Stimulated activated naive CD8-positive, alpha-beta T cell treated with anti-CD3 and anti-CD28 coated beads, Interleukin-15, amount 100 ng/mL, for 72 hours (primary cell): ENCODE measurements around the gene ASTN2.

Source experiments
- ATAC-seq: fragments of 150-1000 bp; cut with Tn5 transposase; 2 replicates; pipeline ENCODE4 v1.10.0; 2021; ENCODE audit warnings: mild to moderate bottlenecking, moderate library complexity
- DNase-seq, 2 donors: peaks; one replicate each; pipeline ENCODE4 v3.0.0; 2021 to 2022
- H3K27ac Mint-ChIP-seq, 2 donors: one replicate each; pipeline ENCODE4 v1.8.0; 2022; ENCODE audit warnings: mild to moderate bottlenecking in 2 of 2, mixed read lengths in 2 of 2, moderate library complexity in 2 of 2
- H3K27me3 Mint-ChIP-seq: one replicate; pipeline ENCODE4 v1.8.0; 2022; ENCODE audit warnings: mixed read lengths
- H3K4me1 Mint-ChIP-seq: one replicate; pipeline ENCODE4 v1.8.0; 2022; ENCODE audit warnings: mild to moderate bottlenecking, mixed read lengths
- H3K4me3 Mint-ChIP-seq, 2 donors: one replicate each; pipeline ENCODE4 v1.8.0; 2022; ENCODE audit warnings: mild to moderate bottlenecking in 2 of 2, mixed read lengths in 2 of 2, moderate library complexity in 1 of 2
- H3K9me3 Mint-ChIP-seq, 2 donors: one replicate each; pipeline ENCODE4 v1.8.0; 2022; ENCODE audit warnings: mixed read lengths in 2 of 2

ASTN2 gene

DNA sequence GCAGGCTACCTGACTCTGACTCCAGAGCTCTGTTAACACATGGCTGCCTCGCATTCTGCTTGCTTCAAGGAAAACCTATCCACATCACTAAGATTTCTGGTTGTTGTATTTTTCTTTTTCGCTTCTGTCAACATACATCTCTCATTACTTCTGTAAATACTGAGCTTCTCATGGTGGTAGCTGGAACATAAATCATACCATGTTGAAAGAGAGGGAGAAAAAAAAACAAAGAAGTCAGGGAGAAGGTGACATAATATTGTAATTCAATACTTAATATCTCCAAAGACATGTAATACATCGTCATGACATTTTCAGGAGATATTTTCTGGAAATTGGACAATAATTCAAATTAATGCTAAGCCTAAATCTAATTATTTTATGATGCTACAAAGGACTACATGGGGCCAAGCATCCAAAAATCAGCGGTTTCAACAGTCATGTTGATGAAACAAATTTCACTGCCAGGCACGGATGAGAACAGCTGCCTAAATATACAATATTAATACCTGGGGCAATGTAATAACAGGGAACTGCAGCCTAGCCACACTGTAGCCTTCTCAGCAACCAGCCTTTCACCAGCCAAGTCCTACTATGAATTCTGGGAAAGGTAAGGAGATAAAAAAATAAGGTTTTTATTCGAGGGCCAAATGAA, 395.8 kb downstream of the ASTN2 start:
- H3K27ac Mint-ChIP-seq = no peak overlapping the region
- DNase-seq (no peak), ATAC-seq (no peak)
- no peak overlapping the region for H3K4me3 Mint-ChIP-seq
- H3K9me3 Mint-ChIP-seq = peaks cover 10 to 13% of the 10 kb centered on the region in 2 donors
- H3K4me1 Mint-ChIP-seq = no peaks in the 10 kb centered on the region
- H3K27me3 Mint-ChIP-seq = no peaks in the 10 kb centered on the region

DNA sequence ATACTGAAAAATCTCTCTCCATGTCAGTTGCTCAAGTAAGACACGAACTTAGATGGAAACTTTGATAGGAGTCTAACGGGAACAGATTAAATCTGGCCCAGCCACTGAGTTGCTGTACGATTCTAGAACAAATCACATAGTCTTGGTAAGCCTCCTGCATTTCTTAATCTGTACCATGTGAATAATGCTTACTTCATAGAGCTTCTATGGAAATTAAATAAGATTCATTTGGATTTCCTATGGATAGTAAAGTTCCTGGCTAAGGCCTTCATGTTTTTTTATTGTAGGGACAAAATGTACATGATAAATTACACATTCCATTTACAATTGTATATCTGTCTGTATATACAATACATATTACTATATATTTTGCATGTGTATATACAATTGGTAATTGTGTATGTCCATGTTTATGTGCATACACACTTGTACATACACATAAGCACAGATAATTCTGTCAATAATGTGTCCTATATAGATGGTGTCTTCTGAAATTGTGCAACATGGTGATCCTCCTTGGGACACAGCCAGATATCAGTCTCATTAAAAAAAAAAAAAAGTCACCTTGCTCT, 397.4 kb downstream of the ASTN2 start:
- no peak for ATAC-seq
- Mint-ChIP-seq H3K27ac (no peak overlapping the region), H3K27me3 (no peaks in the 10 kb centered on the region)

DNA sequence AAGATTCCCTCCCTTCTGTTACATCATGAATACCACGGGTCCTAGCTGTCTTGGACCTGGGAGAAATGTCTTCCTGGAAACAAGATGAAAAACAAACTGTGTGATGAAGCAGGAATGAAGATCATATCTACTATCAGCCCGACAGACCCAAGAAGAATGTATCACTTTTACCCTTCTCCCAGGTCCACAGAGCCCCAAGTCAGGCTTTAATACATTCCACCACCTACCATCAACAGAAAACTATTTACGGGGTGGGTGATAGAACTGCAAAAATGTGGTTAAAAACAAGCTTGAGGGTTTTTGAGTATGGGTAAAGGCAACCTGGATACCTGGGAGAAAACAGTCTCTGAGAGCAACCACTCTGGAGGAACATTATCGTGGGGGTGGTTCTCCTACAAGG, 400.8 kb downstream of the ASTN2 start:
- Mint-ChIP-seq H3K9me3 (peaks cover 0 to 5% of the 10 kb centered on the region in 2 donors), H3K4me3 (no peak overlapping the region), H3K27ac (no peak overlapping the region), H3K4me1 (no peaks in the 10 kb centered on the region), H3K27me3 (no peaks in the 10 kb centered on the region)
- ATAC-seq (no peak), DNase-seq (no peak)

More for the DNA sequence above, 397.4 kb downstream of the ASTN2 start:
- no peak for DNase-seq
- H3K9me3 Mint-ChIP-seq = peaks cover 0 to 9% of the 10 kb centered on the region in 2 donors
- H3K4me3 Mint-ChIP-seq = no peak overlapping the region
- no peaks in the 10 kb centered on the region for H3K4me1 Mint-ChIP-seq

DNA sequence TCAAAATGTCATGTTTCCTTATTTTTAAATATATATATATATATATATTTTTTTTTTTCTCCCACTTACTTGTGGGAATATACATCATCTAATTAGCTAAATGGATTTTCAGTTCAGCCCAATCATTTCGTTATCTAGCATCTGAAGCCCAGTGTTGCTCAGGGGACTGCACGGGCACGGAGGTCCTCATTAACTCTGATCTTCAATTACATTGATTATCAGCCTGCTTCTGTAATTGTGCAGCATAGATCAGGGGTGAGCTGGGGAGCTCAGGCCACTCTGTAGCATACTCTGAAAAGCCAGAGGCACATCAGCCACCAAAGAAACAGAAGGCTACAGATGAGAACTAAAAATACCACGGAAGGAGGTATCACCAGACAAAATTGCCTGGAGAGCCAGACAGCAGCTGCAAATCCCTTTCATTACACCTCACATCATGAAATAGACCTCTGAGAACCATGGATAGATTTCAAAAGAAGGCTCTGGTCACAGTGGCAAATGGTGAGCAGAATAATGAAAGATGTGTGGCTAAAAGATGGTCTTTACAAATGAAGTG, 401.3 kb downstream of the ASTN2 start:
- H3K9me3 Mint-ChIP-seq = peaks cover 0 to 5% of the 10 kb centered on the region in 2 donors
- ATAC-seq = no peak
- no peak overlapping the region for H3K27ac Mint-ChIP-seq
- no peaks in the 10 kb centered on the region for H3K27me3 Mint-ChIP-seq
- H3K4me1 Mint-ChIP-seq = no peaks in the 10 kb centered on the region
- no peak overlapping the region for H3K4me3 Mint-ChIP-seq
- no peak for DNase-seq

DNA sequence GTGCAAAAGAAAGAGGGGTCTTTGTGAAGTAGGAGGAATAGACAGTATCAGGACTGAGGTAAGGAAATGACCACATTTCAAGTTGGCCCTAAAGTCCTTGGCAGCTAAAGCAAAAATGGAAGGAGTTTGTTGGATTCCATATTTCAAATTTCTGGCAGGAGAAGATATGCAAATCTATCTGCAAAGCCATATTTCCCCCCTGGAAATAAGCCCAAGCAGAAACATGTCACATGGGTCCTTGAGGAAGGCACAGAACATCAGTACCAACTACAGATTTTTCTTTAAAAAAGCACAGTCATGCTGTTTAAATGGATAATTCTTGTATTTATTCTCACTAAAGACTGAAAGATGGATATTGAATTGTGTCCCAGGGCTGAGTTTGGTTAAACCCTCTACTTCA, 404.8 kb downstream of the ASTN2 start:
- no peak for DNase-seq
- no peak for ATAC-seq
- no peaks in the 10 kb centered on the region for H3K4me1 Mint-ChIP-seq
- H3K4me3 Mint-ChIP-seq = no peak overlapping the region
- peaks cover 11 to 12% of the 10 kb centered on the region in 2 donors for H3K9me3 Mint-ChIP-seq
- no peak overlapping the region for H3K27ac Mint-ChIP-seq
- H3K27me3 Mint-ChIP-seq = no peaks in the 10 kb centered on the region

DNA sequence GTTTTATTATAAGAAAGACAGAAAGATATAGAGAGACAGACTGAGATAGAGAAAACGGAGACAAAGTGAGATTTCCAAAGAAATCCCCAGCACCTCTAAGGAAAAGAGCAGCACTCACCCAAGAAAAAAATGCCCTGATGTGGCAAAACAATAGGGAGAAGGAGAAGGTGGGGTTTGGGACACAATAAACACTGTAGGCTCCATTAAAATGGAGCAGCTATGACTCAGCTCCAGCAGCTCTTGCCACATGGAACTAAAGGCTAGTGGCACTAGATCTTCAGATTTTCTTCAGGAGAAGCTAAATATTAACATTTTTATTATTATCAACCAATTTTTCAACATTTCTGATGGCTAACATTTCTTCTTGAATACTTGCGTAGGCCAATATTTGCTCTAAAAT, 406.0 kb downstream of the ASTN2 start:
- no peak for DNase-seq
- Mint-ChIP-seq H3K27ac (no peak overlapping the region), H3K4me3 (no peak overlapping the region), H3K4me1 (no peaks in the 10 kb centered on the region), H3K27me3 (no peaks in the 10 kb centered on the region), H3K9me3 (peaks cover 11 to 12% of the 10 kb centered on the region in 2 donors)
- no peak for ATAC-seq

DNA sequence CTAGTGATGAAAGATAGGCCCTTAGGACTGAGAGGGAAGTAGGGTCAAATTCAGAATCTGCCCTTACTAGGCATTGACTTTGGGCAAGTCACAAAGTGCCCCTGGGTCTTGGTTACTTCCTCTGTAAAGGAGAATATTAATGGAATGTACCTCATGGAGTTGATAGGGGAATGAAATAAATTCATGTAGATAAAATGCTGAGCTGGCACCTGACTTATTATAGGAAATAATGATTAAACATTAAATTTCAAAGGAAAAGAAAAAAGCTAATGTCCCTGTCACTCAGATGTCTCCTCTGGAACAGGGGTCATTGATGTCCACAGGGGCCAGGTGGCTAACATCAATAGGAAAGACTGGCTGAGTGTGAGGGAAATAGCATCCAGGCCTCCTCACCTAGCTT, 406.4 kb downstream of the ASTN2 start:
- no peaks in the 10 kb centered on the region for H3K4me1 Mint-ChIP-seq
- DNase-seq (no peak), ATAC-seq (no peak)
- no peaks in the 10 kb centered on the region for H3K27me3 Mint-ChIP-seq
- H3K27ac Mint-ChIP-seq = no peak overlapping the region
- no peak overlapping the region for H3K4me3 Mint-ChIP-seq
- H3K9me3 Mint-ChIP-seq = peaks cover 11 to 12% of the 10 kb centered on the region in 2 donors

DNA sequence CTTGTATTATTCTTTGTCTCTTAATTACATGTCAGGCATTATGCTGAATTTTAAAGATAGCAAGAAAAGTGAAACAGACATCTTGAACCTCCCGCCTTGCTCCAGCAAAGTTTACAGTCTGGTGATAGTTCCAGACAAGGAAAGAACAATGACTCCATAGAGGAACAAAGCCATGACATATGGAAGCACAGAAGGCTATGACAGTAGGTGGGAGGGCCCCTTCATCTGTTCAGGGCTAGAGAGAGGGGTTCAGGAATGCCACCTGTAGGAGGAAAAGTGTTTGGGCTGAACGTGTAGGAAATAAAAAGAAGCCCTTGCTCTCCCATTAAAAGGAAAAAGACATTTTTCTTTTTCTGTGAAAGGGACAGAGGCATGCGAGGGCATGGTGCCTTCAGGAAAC, 412.2 kb downstream of the ASTN2 start:
- Mint-ChIP-seq H3K27me3 (no peaks in the 10 kb centered on the region), H3K9me3 (peaks cover 11 to 19% of the 10 kb centered on the region in 2 donors), H3K27ac (no peak overlapping the region), H3K4me3 (no peak overlapping the region), H3K4me1 (no peaks in the 10 kb centered on the region)
- DNase-seq (no peak), ATAC-seq (no peak)

DNA sequence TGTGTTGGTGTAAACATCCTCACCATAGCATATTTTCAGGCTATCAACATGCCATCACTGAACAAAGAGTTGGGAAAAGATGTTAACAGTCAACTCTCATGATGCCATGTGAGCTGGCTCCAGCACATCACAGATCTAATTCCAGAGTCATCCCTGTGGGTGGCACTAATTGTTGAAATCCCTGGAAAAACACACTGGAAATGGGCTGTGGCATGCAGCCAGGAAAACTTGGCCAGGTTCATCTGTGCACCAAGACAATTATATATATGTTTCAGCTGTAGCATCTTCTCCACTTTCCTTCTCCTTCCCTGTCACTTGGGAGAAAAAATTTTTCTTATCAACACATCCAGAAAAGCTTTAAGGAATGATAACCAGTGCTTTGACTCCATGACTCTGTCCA, 414.0 kb downstream of the ASTN2 start:
- no peak overlapping the region for H3K4me3 Mint-ChIP-seq
- no peaks in the 10 kb centered on the region for H3K4me1 Mint-ChIP-seq
- H3K9me3 Mint-ChIP-seq = peaks cover 7 to 11% of the 10 kb centered on the region in 2 donors
- no peaks in the 10 kb centered on the region for H3K27me3 Mint-ChIP-seq
- DNase-seq (no peak), ATAC-seq (no peak)
- H3K27ac Mint-ChIP-seq = no peak overlapping the region

DNA sequence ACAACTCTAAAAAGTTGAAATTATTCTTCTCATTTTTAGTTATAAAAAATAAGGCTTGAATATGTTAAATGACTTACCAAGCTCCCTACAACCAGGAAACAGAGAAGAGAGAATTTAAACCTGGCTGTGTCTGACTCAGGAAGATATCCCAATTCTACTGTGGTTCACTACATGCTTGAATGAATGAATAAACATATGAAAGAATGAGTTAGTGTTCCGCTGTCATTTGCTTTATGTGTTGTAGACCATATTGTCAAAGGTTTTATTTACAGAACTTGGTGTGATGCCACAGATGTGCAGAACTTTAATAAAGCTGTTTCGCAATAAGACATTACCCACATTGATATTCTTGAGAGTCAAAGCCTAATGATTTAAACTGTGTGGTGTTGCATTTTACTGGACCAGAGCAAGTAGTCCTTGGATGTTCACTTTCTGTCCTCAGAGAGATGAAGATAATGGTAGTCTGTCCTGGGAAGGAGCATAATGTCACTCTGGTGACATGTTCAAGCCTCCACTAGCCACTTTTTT, 414.6 kb downstream of the ASTN2 start:
- Mint-ChIP-seq H3K27me3 (no peaks in the 10 kb centered on the region), H3K4me1 (no peaks in the 10 kb centered on the region), H3K9me3 (peaks cover 5 to 7% of the 10 kb centered on the region in 2 donors), H3K27ac (no peak overlapping the region), H3K4me3 (no peak overlapping the region)
- no peak for ATAC-seq
- no peak for DNase-seq

DNA sequence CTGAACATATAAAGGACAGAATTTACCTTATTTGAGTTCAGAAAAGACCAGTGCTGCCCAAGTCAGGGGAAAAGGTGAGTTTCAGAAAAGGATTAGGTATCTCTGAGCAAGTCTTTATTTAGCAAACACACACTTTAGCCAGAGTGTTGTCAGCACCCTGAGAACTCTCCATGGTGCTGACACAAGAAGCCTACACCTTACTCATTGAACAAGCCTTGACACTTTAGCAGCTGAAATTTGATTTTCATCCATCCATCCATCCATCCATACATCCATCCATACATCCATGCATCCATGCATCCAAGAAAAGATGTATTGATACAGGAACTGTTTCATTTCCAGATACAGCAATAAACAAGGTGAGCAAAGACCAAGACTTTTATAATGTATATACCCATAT, 416.6 kb downstream of the ASTN2 start:
- no peak overlapping the region for H3K27ac Mint-ChIP-seq
- no peaks in the 10 kb centered on the region for H3K4me1 Mint-ChIP-seq
- no peak for DNase-seq
- H3K4me3 Mint-ChIP-seq = no peak overlapping the region
- no peak for ATAC-seq
- peaks cover 5 to 8% of the 10 kb centered on the region in 2 donors for H3K9me3 Mint-ChIP-seq
- H3K27me3 Mint-ChIP-seq = no peaks in the 10 kb centered on the region

DNA sequence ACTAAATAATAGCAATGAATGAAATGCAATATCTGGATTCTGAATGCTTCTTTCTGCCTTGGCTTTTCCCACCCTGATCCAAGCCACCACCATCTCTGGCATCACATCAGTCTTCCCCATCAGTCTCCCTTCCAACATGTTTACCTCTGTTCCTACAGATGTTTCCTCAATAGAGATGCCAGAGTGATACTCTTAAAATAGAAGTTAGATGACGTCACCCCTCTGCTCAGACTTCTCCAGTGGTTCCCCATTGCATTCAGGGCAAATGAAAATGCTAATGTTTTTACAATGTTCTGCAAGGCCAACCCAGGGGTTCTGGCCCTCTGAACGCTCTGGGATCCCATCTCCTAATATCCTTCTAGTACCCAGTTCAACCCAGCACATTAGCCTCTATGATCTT, 422.0 kb downstream of the ASTN2 start:
- ATAC-seq (no peak), DNase-seq (no peak)
- H3K9me3 Mint-ChIP-seq = peaks cover 0 to 15% of the 10 kb centered on the region in 2 donors
- H3K4me3 Mint-ChIP-seq = no peak overlapping the region
- no peaks in the 10 kb centered on the region for H3K4me1 Mint-ChIP-seq
- H3K27ac Mint-ChIP-seq = no peak overlapping the region
- no peaks in the 10 kb centered on the region for H3K27me3 Mint-ChIP-seq

DNA sequence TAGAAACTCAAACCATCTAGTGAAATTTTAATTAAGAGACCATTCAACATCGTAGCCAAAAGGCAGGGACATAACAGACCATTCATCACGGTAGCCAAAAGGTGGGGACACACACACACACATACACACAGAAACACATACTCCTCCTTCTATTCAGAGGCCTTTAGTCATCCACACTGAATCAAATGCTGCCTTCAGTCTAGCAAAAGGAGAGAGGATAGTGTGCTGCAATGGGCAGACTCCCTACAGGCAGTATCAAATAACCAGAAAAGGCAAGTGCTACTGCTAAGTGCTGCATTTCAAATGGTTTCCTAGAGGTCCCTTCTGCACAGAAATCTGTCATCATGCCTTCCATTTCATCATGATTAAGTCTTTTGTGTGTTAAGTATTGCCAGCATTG, 423.8 kb downstream of the ASTN2 start:
- H3K27me3 Mint-ChIP-seq = no peaks in the 10 kb centered on the region
- H3K27ac Mint-ChIP-seq = no peak overlapping the region
- DNase-seq = no peak
- H3K4me3 Mint-ChIP-seq = no peak overlapping the region
- H3K9me3 Mint-ChIP-seq = peaks cover 0 to 15% of the 10 kb centered on the region in 2 donors
- ATAC-seq = no peak
- no peaks in the 10 kb centered on the region for H3K4me1 Mint-ChIP-seq

DNA sequence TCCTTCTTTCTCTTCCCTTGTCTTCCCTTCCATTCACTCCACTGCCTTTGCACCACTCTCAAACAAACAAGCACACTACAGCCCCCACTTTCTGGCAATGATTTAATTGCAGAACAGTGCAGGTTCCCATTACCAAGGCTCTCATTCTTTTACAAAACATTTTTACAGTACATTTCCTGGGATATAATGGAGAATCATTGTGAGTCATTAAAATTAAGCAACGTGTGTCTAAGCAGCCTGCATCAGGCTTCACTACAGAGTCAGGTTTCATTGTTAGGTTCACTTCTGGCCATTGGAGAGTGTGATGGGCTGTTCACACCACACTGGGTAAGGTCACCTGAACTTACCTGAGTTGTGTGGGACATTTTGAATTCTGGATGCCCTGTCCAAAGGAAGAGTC, 424.3 kb downstream of the ASTN2 start:
- peaks cover 0 to 15% of the 10 kb centered on the region in 2 donors for H3K9me3 Mint-ChIP-seq
- DNase-seq = no peak
- H3K4me3 Mint-ChIP-seq = no peak overlapping the region
- ATAC-seq = no peak
- H3K4me1 Mint-ChIP-seq = no peaks in the 10 kb centered on the region
- H3K27me3 Mint-ChIP-seq = no peaks in the 10 kb centered on the region
- H3K27ac Mint-ChIP-seq = no peak overlapping the region

DNA sequence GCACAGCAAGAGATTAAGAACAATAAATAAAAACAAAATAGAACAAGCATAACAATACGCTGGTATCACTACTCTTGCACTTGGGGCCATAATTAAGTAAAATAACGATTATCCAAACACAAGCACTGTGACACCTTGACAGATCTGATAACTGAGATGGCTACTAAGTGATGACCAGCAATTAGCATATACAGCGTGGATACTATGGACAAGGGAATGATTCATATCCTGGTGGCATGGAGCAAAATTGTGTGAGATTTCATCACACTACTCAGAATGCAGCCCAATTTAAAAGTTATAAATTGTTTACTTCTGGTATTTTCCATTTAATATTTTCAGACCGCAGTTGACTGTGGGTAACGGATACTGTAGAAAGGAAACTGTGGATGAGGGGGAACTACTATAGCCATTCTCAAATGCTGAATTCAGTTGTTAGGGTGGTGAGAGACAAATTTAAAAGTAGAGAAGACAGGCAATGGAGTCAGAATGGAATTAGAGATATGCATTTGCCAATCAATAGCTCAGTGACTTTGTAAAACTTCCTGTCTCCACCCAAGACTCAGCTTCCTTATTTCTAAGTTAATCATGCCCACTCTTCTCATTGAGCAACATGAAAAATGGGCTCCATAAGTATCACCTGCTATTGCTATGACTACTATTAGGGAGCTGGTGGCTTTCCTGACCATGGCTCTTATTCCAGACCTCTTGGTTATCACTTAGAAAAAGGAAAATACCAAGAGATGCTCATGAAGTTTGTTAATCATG, 427.0 kb downstream of the ASTN2 start:
- Mint-ChIP-seq H3K27ac (no peak overlapping the region), H3K27me3 (no peaks in the 10 kb centered on the region), H3K4me1 (no peaks in the 10 kb centered on the region), H3K9me3 (peaks cover 0 to 18% of the 10 kb centered on the region in 2 donors), H3K4me3 (no peak overlapping the region)
- no peak for ATAC-seq
- no peak for DNase-seq

DNA sequence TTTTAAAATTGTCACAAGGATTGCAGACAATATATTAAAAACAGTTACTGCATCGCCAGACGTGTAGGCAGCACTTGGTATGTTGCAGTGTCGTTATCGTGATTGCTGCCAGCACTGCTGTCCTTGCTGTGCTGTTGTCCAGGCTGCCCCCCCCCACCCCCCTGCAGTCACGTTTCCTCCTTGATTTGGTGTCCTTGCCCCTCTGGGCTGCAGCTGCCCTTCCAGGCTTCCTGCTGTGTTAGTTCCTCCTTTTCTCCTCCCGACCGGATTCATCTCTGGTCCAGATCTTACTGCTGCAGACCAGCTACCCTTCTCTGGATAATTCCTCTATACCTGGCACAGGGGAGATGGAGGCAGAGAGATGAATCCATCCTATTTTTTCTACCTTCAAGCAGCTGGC, 428.8 kb downstream of the ASTN2 start:
- Mint-ChIP-seq H3K4me1 (no peaks in the 10 kb centered on the region), H3K27ac (peak overlapping the region in 1 of 2 donors; percentile 43)
- ATAC-seq = no peak

More for the DNA sequence above, 428.8 kb downstream of the ASTN2 start:
- H3K9me3 Mint-ChIP-seq = peaks cover 0 to 18% of the 10 kb centered on the region in 2 donors
- no peaks in the 10 kb centered on the region for H3K27me3 Mint-ChIP-seq
- H3K4me3 Mint-ChIP-seq = no peak overlapping the region
- DNase-seq = no peak
